Choroid plexus epithelial cell (primary cell): Measurements from ENCODE around the gene RDH13.
"Not testable (repeated sequence)": the region's sequence is repeated elsewhere in the genome, so short reads cannot be mapped to it uniquely, and the experiment has no call there.

Experiments used
- DNase-seq: peaks from one replicate; pipeline ENCODE4 v3.0.0-alpha.2; 2010; ENCODE audit warnings: low read depth
- H3K4me3 ChIP-seq: 2 replicates; pipeline ENCODE4 v1.5.1; 2011; ENCODE audit warnings: low read depth, mild to moderate bottlenecking, control low read depth, low read length, moderate library complexity
- TF ChIP-seq, protein P1 (sequence below): conservative IDR thresholded peaks from 2 replicates; pipeline ENCODE4 v1.5.1; 2011; ENCODE audit warnings: low read depth, mild to moderate bottlenecking, control low read depth, inconsistent platforms, low read length, moderate library complexity

The RDH13 gene

DNA sequence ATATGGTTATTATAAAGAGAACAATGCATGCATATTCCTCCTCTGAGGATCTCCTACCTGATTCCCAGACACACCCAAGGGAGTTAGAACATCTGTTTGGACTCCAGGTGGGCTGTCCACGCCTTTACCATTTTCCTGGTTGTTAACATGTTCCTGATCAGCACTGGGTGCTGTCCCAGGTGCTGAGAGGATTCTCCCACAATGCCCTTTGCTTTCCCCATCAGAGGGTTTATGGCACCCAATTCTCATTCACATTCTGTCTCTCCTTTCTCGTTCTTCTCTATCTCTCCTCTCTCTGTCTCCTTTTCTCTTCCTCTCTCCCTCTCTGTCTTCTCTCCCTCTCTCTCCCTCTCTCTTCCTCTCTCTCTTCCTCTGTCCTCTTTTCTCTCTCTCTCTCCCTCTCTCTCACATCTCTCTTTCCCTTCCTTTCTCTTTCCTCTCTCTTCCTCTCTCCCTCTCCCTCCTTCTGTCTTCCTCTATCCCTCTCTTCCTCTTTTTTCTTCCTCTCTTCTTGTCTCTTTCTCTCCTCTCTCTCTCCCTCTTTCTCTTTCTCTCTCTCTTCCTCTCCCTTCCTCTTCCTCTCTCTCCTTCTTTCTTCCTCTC lies 3.3 kb upstream of the RDH13 start:
- DNase-seq, result no peak
- TF ChIP-seq, protein P1, sequence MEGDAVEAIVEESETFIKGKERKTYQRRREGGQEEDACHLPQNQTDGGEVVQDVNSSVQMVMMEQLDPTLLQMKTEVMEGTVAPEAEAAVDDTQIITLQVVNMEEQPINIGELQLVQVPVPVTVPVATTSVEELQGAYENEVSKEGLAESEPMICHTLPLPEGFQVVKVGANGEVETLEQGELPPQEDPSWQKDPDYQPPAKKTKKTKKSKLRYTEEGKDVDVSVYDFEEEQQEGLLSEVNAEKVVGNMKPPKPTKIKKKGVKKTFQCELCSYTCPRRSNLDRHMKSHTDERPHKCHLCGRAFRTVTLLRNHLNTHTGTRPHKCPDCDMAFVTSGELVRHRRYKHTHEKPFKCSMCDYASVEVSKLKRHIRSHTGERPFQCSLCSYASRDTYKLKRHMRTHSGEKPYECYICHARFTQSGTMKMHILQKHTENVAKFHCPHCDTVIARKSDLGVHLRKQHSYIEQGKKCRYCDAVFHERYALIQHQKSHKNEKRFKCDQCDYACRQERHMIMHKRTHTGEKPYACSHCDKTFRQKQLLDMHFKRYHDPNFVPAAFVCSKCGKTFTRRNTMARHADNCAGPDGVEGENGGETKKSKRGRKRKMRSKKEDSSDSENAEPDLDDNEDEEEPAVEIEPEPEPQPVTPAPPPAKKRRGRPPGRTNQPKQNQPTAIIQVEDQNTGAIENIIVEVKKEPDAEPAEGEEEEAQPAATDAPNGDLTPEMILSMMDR, result no peak

DNA sequence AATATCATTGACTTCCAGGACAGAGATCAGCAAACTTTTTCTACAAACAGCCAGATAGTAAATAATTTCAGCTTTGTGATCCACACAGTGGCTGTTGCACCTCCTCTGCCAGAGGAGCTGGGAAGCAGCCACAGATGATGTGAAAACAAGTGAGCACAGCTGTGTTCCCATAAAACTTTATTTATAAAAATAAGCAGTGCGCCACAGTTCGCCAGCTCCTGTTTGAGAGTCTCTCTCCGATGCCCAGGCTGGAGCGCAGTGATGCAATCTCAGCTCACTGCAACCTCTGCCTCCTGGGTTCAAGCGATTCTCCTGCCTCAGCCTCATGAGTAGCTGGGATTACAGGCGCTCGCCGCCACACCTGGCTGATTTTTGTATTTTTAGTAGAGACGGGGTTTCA lies 2.6 kb upstream of the RDH13 start:
- H3K4me3 ChIP-seq, DNase-seq: not testable (repeated sequence)

More for the DNA sequence above, 3.3 kb upstream of the RDH13 start:
- no peak overlapping the region for H3K4me3 ChIP-seq

DNA sequence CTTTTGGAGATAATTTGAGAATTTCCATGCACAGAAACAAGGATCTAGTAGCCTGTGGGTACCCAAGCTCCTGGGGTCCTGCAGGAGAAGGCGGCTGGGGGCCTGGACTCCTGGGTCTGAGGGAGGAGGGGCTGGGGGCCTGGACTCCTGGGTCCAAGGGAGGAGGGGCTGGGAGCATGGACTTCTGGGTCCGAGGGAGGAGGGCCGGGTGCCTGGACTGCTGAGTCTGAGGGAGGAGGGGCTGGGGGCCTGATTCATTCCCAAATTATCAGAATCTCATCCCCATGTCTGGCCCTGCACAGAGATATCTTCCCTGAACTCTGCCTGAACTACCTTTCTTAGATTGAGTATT lies 520 bp upstream of the RDH13 start:
- H3K4me3 ChIP-seq, result peak overlapping the region; percentile 32
- no peak for DNase-seq
- TF ChIP-seq, protein P1, result no peak

DNA sequence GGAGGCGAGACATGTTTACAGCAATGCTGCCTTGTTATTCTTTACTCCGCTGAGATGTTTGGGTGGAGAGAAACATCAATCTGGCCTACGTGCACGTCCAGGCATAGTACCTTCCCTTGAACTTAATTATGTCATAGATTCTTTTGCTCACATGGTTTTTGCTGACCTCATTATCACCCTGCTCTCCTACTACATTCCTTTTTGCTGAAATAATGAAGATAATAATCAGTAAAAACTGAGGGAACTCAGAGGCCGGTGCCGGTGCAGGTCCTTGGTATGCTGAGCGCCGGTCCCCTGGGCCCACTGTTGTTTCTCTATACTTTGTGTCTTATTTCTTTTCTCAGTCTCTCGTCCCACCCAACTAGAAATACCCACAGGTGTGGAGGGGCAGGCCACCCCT lies 2.7 kb downstream of the RDH13 start:
- H3K4me3 ChIP-seq, result not testable (repeated sequence)
- peak; percentile 50 for DNase-seq

DNA sequence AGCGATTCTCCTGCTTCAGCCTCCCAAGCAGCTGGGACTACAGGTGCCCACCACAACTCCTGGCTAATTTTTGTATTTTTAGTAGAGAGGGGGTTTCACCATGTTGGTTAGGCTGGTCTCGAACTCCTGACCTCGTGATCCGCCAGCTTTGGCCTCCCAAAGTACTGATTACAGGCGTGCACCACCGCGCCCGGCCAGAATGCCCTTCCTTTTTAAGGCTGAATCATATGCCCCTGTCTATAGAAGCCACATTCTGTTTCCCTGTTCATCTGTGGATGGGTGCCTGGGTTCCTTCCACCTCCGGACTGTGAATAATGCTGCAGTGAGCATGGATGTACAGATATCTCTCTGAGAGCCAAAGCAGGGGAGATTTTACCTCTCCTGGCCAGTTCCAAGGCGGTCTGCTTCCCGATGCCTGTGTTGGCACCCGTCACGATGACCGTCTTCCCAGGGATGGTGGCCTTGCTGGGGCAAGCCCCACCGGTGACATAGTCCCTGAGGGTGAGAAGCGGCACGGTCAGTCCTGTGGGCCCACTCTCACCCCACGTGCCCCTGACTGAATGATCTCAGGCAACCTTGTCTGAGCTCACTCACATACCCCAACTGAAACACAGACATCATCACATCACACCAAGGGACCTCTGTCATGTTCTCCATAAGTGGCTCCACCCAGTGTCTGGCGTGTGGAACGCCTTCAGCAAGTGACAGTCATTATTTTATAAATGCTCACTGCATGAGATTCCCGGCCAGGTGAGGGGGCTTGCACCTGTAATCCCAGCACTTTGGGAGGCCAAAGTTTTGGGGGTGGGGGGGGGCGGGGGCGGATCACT lies 4.0 kb downstream of the RDH13 start:
- no peak overlapping the region for H3K4me3 ChIP-seq
- DNase-seq, result no peak
- TF ChIP-seq, protein P1, result peak; percentile 9

DNA sequence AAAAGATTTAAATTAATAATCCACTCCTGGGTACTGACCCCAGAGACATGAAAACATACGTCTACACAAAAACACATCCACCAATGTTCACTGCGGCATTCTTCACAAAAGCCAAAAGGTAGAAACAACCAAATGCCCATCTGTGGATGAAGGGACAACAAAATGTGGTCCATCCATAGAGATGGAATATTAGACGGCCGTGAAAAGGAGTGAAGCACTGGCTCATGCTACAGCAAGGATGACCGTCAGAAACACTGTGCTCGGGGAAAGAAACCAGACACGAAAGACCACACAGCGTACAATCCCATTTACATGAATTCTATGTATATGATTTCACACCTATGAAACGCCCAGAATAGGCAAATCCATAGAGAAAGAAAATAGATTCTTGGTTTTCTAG lies 6.1 kb downstream of the RDH13 start:
- TF ChIP-seq, protein P1, result no peak
- DNase-seq, result no peak
- no peak overlapping the region for H3K4me3 ChIP-seq

DNA sequence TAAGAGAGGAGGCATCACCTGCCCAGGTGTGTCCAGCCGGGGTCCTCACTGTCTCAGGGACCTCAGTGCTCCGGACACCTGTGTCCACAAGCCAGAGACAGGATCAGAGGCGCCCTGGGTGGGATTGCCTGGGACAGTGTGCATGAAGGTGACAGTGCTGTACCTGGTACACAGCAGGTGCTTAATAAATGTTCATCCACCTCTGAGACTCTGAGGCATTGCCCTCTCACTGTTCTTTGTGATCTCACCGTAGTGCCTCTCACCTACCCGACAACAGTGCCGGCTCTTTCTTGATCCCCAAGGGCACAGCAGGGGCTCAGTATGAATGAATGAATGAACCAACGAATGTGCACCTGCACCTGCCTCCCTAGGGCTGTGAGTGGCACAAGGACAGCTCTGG lies 9.2 kb downstream of the RDH13 start:
- H3K4me3 ChIP-seq, result no peak overlapping the region
- DNase-seq, result no peak
- TF ChIP-seq, protein P1, result no peak
